CD14-positive monocyte (primary cell): ENCODE measurements around the gene SNX9. TPM values are rescaled to one million over a fixed set of nuclear protein-coding genes. Genes with fewer than 3 reads are reported as not detected.
"Not testable (repeated sequence)": the region's sequence is repeated elsewhere in the genome, so short reads cannot be mapped to it uniquely, and the experiment has no call there.

Experiments
- DNase-seq, 3 donors: peaks; one replicate each; pipeline ENCODE4 v3.0.0-alpha.2; 2011 to 2022
- H2AFZ ChIP-seq: 2 replicates; pipeline ENCODE4 v1.6.0; 2012; ENCODE audit warnings: mild to moderate bottlenecking, low read depth, low read length, inconsistent platforms; ENCODE audit not compliant: insufficient read depth, poor library complexity, severe bottlenecking
- H3K27ac ChIP-seq, 2 donors: 1 replicate in 1 of 2; 2 replicates in 1 of 2; pipeline ENCODE4 v1.5.1; 2012 to 2013; ENCODE audit warnings: low read length in 2 of 2, control low read depth in 1 of 2, inconsistent platforms in 1 of 2, low read depth in 1 of 2, mild to moderate bottlenecking in 1 of 2
- H3K27me3 ChIP-seq, 2 donors: one replicate each; pipeline versions ENCODE4 v1.6.0 to v1.6.1; 2011 to 2013; ENCODE audit warnings: low read length in 2 of 2; ENCODE audit not compliant: control insufficient read depth in 2 of 2, insufficient read depth in 2 of 2
- H3K36me3 ChIP-seq, 2 donors: replicated peaks in 1 of 2; 1 replicate in 1 of 2; 2 replicates in 1 of 2; pipeline versions ENCODE4 v1.5.1 to v1.6.1; 2012 to 2013; ENCODE audit warnings: low read length in 2 of 2, control low read depth in 1 of 2, inconsistent platforms in 1 of 2, mild to moderate bottlenecking in 1 of 2; ENCODE audit not compliant: insufficient read depth in 2 of 2, control insufficient read depth in 1 of 2
- H3K4me1 ChIP-seq, 2 donors: 1 replicate in 1 of 2; 2 replicates in 1 of 2; pipeline versions ENCODE4 v1.5.1 to v1.6.1; 2012 to 2013; ENCODE audit warnings: low read length in 2 of 2, control low read depth in 1 of 2, inconsistent platforms in 1 of 2, mild to moderate bottlenecking in 1 of 2, moderate library complexity in 1 of 2; ENCODE audit not compliant: insufficient read depth in 2 of 2, control insufficient read depth in 1 of 2
- H3K4me2 ChIP-seq: replicated peaks from 2 replicates; pipeline ENCODE3; 2012; ENCODE audit warnings: low read length, moderate library complexity, mild to moderate bottlenecking; ENCODE audit not compliant: poor library complexity, severe bottlenecking; ENCODE audit errors: extremely low read depth
- H3K4me3 ChIP-seq, 3 experiments: fragments of 200-600 bp in 1 of 3; sonication (generic) in 1 of 3; replicated peaks in 1 of 3; 1 replicate in 2 of 3; 2 replicates in 1 of 3; pipeline ENCODE4 v1.5.1; 2011 to 2013; ENCODE audit warnings: low read length in 3 of 3, mild to moderate bottlenecking in 3 of 3, control low read depth in 2 of 3, low read depth in 2 of 3, inconsistent platforms in 1 of 3, moderate library complexity in 1 of 3
- H3K79me2 ChIP-seq: 2 replicates; pipeline ENCODE4 v1.6.0; 2012; ENCODE audit warnings: mild to moderate bottlenecking, control low read depth, inconsistent platforms, low read length, moderate library complexity; ENCODE audit not compliant: insufficient read depth
- H3K9ac ChIP-seq: 2 replicates; pipeline ENCODE4 v1.6.0; 2017; ENCODE audit warnings: low read length, mild to moderate bottlenecking; ENCODE audit not compliant: insufficient read depth, poor library complexity, severe bottlenecking
- H3K9me3 ChIP-seq, 2 donors: replicated peaks in 1 of 2; 1 replicate in 1 of 2; 2 replicates in 1 of 2; pipeline versions ENCODE4 v1.5.1 to v1.6.1; 2012 to 2013; ENCODE audit warnings: low read length in 2 of 2, control low read depth in 1 of 2; ENCODE audit not compliant: control insufficient read depth in 1 of 2, insufficient read depth in 1 of 2
- H4K20me1 ChIP-seq: 2 replicates; pipeline ENCODE4 v1.6.0; 2012; ENCODE audit warnings: mild to moderate bottlenecking, low read length, control low read depth, moderate library complexity; ENCODE audit not compliant: insufficient read depth
- H3K27ac Mint-ChIP-seq, 7 donors: one replicate each; pipeline ENCODE4 v1.8.0; 2020; ENCODE audit warnings: mild to moderate bottlenecking in 7 of 7, mixed read lengths in 7 of 7, moderate library complexity in 6 of 7, inconsistent platforms in 2 of 7
- H3K27me3 Mint-ChIP-seq, 3 donors: one replicate each; pipeline ENCODE4 v1.8.0; 2021 to 2022; ENCODE audit warnings: low read depth in 3 of 3, mild to moderate bottlenecking in 3 of 3, mixed read lengths in 3 of 3, moderate library complexity in 3 of 3, inconsistent platforms in 1 of 3
- H3K36me3 Mint-ChIP-seq, 2 donors: one replicate each; pipeline ENCODE4 v1.8.0; 2020; ENCODE audit warnings: mixed read lengths in 2 of 2, inconsistent platforms in 1 of 2, mild to moderate bottlenecking in 1 of 2
- H3K4me1 Mint-ChIP-seq: one replicate; pipeline ENCODE4 v1.8.0; 2020; ENCODE audit warnings: mild to moderate bottlenecking, mixed read lengths
- H3K4me3 Mint-ChIP-seq, 2 donors: one replicate each; pipeline ENCODE4 v1.8.0; 2020; ENCODE audit warnings: mild to moderate bottlenecking in 2 of 2, mixed read lengths in 2 of 2, moderate library complexity in 1 of 2
- H3K9me3 Mint-ChIP-seq, 7 donors: one replicate each; pipeline ENCODE4 v1.8.0; 2020 to 2022; ENCODE audit warnings: mixed read lengths in 7 of 7, mild to moderate bottlenecking in 6 of 7, moderate library complexity in 6 of 7, inconsistent platforms in 2 of 7
- WGBS: methylation state at CpG from one replicate; pipeline ENCODE4 v1.1.5; 2013; ENCODE audit warnings: missing lambda C conversion rate; ENCODE audit not compliant: insufficient coverage; 5-methylcytosine and 5-hydroxymethylcytosine counted together
- intact Hi-C, 2 donors: fragments of 100-400 bp; cut with micrococcal nuclease; formaldehyde crosslinking; loops; one replicate each; pipeline versions ENCODE4 v1.15.0 to v1.15.1; 2023
- polyA plus RNA-seq, 3 donors: library from polyadenylated mRNA; depleted of rRNA in 1 of 3; unstranded in 2 of 3; stranded (reverse) in 1 of 3; fragments of 300-500 nt in 2 of 3; fragments of >200 nt in 1 of 3; fragmentation: Illumina TruSeq in 2 of 3; gene quantifications; 1 replicate in 2 of 3; 2 replicates in 1 of 3; pipeline ENCODE4 v1.2.3, GENCODE V29; 2012 to 2021
- TF ChIP-seq, protein P1 (sequence below): fragments of 200-600 bp; IDR thresholded peaks from one replicate; pipeline ENCODE4 v1.8.0; 2022; ENCODE audit warnings: antibody characterized with exemption, mild to moderate bottlenecking

SNX9 gene
- polyA plus RNA-seq, 3 donors = 5.5 to 8.1 (median 7.2) TPM

DNA sequence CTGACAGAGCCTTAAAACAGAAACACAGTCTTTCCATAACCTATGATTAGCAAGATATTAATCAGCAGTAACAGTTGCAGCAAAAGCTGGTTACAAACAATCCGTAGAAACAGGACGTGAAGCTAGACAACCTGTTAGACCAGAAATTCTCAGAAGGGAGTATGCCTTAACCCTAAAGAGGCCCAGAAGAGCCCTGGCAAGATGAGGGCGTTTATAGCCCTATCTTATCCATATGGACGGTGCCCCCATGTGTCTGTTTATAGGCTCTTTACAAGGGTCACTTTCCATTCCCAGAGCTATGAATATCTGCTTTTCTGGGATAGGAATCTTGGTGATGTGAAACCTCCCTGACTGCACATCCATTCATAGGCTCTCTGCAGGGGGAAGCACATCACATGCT lies 77.7 kb downstream of the SNX9 start:
- H2AFZ ChIP-seq, H3K79me2 ChIP-seq, DNase-seq, H3K4me3 Mint-ChIP-seq, H3K4me2 ChIP-seq, H3K27ac ChIP-seq, H3K27me3 ChIP-seq, H3K4me1 Mint-ChIP-seq, H3K9me3 ChIP-seq, H4K20me1 ChIP-seq, H3K27ac Mint-ChIP-seq, H3K27me3 Mint-ChIP-seq, H3K4me1 ChIP-seq, intact Hi-C loops, H3K4me3 ChIP-seq, H3K9me3 Mint-ChIP-seq, H3K9ac ChIP-seq: not testable (repeated sequence)
- 100% methylated on average over 1 of the region's 4 CpGs for WGBS
- H3K36me3 Mint-ChIP-seq = peaks cover 35 to 52% of the 10 kb centered on the region in 2 donors
- H3K36me3 ChIP-seq = peaks cover 4 to 38% of the 10 kb centered on the region in 2 donors

DNA sequence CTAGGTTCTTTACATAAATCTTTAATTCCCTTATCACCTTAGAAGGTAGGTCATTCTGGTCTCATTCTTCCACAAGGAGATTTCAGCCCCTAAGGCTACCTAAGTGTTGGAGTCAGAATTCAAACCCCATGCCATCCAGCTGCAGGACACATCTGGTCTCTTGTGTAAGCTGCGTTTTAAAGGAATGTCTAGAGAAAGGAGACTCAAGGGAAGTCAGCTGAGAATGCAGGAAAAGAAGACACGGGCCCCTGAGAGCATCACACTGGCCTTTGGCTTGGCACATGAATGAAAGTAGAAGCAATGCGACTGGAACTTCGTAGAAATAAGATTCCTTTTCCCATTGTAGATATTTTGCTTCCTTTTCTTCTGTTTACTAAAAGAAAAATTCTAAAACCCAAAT lies 82.0 kb downstream of the SNX9 start:
- Mint-ChIP-seq H3K9me3 (peaks cover 0 to 3% (median 0%) of the 10 kb centered on the region in 7 donors), H3K4me3 (no peak overlapping the region), H3K36me3 (peaks cover 31 to 51% of the 10 kb centered on the region in 2 donors), H3K4me1 (no peaks in the 10 kb centered on the region), H3K27ac (peak overlapping the region in 1 of 7 donors; percentile 45), H3K27me3 (peaks cover 0 to 2% (median 1%) of the 10 kb centered on the region in 3 donors)
- H4K20me1 ChIP-seq = no peaks in the 10 kb centered on the region
- TF ChIP-seq, protein P1, sequence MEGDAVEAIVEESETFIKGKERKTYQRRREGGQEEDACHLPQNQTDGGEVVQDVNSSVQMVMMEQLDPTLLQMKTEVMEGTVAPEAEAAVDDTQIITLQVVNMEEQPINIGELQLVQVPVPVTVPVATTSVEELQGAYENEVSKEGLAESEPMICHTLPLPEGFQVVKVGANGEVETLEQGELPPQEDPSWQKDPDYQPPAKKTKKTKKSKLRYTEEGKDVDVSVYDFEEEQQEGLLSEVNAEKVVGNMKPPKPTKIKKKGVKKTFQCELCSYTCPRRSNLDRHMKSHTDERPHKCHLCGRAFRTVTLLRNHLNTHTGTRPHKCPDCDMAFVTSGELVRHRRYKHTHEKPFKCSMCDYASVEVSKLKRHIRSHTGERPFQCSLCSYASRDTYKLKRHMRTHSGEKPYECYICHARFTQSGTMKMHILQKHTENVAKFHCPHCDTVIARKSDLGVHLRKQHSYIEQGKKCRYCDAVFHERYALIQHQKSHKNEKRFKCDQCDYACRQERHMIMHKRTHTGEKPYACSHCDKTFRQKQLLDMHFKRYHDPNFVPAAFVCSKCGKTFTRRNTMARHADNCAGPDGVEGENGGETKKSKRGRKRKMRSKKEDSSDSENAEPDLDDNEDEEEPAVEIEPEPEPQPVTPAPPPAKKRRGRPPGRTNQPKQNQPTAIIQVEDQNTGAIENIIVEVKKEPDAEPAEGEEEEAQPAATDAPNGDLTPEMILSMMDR = no peak
- no peaks in the 10 kb centered on the region for H3K27me3 ChIP-seq
- DNase-seq = no peak
- intact Hi-C loops = no loop called here
- H3K4me3 ChIP-seq = no peak overlapping the region
- H2AFZ ChIP-seq = no peak overlapping the region
- WGBS = 76% methylated on average over 2 of the region's 4 CpGs
- H3K9me3 ChIP-seq = no peaks in the 10 kb centered on the region
- H3K27ac ChIP-seq = no peak overlapping the region
- H3K36me3 ChIP-seq = peaks cover 3 to 24% of the 10 kb centered on the region in 2 donors
- no peak overlapping the region for H3K4me2 ChIP-seq
- no peak overlapping the region for H3K9ac ChIP-seq
- no peaks in the 10 kb centered on the region for H3K4me1 ChIP-seq
- no peaks in the 10 kb centered on the region for H3K79me2 ChIP-seq
